ENCODE results near the gene NDUFAF8. TPM values are rescaled to one million over a fixed set of nuclear protein-coding genes. Genes with fewer than 3 reads are reported as not detected.

The NDUFAF8 gene
- total and polyA plus RNA-seq, 10 of the 15 experiments (the other 5 are each of a cell fraction or from before 2014, with no cell fraction given) = 22.0 to 307 (median 106) TPM

DNA sequence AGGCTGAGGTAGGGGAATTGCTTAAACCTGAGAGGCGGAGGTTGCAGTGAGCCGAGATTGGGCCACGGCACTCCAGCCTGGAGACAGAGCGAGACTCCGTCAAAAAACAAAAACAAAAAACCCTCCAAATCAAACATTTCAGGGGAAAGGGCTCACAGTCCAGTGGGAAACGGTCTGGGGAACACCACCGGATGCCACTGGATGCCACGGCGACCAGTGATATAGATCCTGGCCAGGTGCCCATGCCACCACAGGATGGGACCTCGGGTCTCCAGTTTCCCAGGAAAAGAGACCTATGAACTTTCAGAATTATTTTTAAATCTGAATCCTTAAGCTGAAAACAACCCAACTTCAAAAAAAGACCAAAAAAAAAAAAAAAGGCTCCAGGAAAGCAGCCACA, 28.7 kb upstream of the NDUFAF8 start:
- ChIA-PET POLR2A (no interaction called here), CTCF (no interaction called here), RAD21 (ENCODE audit: unreplicated experiment) (no interaction called here), SMC1A (ENCODE audit: uncharacterized antibody, unreplicated experiment) (no interaction called here)
- BruUV-seq (replicated peaks) = no TSS peak
- no peaks in the 10 kb centered on the region for H3K27me3 ChIP-seq (replicated peaks in 1 of 2; ENCODE audit: control insufficient read depth in 2 of 2, insufficient read depth in 2 of 2, low read length in 1 of 2)
- ATAC-seq (no peak), FAIRE-seq (no peak), DNase-seq (ENCODE audit: low read depth, low spot score) (no peak)
- peaks cover 0 to 12% of the 10 kb centered on the region in 2 experiments; a peak in 2 of 4 replicates for H3K36me3 ChIP-seq (ENCODE audit: control insufficient read depth in 2 of 2, insufficient read depth in 2 of 2, low read length in 1 of 2)
- no peak overlapping the region for H3K4me3 ChIP-seq
- 89% methylated on average over 10 of the region's 10 CpGs for WGBS (ENCODE audit: insufficient coverage, insufficient replicate concordance, low lambda C conversion rate, missing lambda C conversion rate)
- no peak overlapping the region for H3K4me2 ChIP-seq (ENCODE audit: control insufficient read depth, insufficient read depth)
- H3K9me3 ChIP-seq (replicated peaks; ENCODE audit: control insufficient read depth, insufficient read depth, low read length) = no peaks in the 10 kb centered on the region
- intact Hi-C loops (cut with micrococcal nuclease; ENCODE audit: unreplicated experiment) = no loop called here
- H3K27ac ChIP-seq (ENCODE audit: control insufficient read depth, insufficient read depth) = no peak overlapping the region
- no peak overlapping the region for H2AFZ ChIP-seq (ENCODE audit: control insufficient read depth, low read depth, low read length)
- no peaks in the 10 kb centered on the region for H3K4me1 ChIP-seq (ENCODE audit: control insufficient read depth, insufficient read depth, low read length)
- no peaks in the 10 kb centered on the region for H3K79me2 ChIP-seq (ENCODE audit: control insufficient read depth, insufficient read depth, low read length)
- H3K9ac ChIP-seq (ENCODE audit: control insufficient read depth, insufficient read depth, low read length) = no peak overlapping the region
- in situ Hi-C loops (cut with MboI) = no loop called here
- no peaks in the 10 kb centered on the region for H4K20me1 ChIP-seq (ENCODE audit: control insufficient read depth, insufficient read depth)
- TF ChIP-seq GATAD2B (conservative IDR thresholded peaks at IDR 0.05; ENCODE audit: low read depth) (no peak), CBFB (IDR thresholded peaks at IDR 0.05; ENCODE audit: low read depth) (no peak), RCOR1 (conservative IDR thresholded peaks at IDR 0.05; ENCODE audit: low read depth, low read length) (no peak)

DNA sequence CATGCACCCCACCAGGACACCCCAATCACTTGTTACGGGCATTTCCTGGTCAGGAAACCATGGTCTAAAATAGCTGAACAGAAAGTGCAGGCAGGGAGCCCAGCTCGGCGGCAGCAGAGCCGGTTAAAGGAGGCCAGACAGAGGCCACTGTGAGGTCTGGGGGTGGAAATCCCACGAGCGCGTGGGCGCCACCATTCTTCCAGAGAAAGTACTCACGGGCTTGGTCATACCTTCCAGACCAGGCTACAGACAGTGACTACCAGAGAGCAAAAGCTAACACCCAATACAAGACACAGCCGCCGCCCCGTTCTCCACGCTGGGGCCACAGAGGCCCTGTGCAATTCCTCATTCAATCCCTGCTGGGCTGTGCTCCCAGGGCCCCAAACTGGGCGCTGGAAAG, 28.2 kb upstream of the NDUFAF8 start:
- DNase-seq (ENCODE audit: low read depth, low spot score) (no peak), FAIRE-seq (no peak), ATAC-seq (no peak)
- 59% methylated on average over 14 of the region's 14 CpGs for WGBS (ENCODE audit: insufficient coverage, insufficient replicate concordance, low lambda C conversion rate, missing lambda C conversion rate)
- CTCF ChIA-PET = interaction anchor here (0.6 kb wide), 1 partner anchor 11 kb away, joined by 4 read pairs; no protein-coding TSS in a partner anchor
- no peaks in the 10 kb centered on the region for H3K27me3 ChIP-seq (replicated peaks in 1 of 2; ENCODE audit: control insufficient read depth in 2 of 2, insufficient read depth in 2 of 2, low read length in 1 of 2)
- no peak overlapping the region for H3K4me3 ChIP-seq
- RAD21 ChIA-PET (ENCODE audit: unreplicated experiment) = no interaction called here
- peaks cover 0 to 12% of the 10 kb centered on the region in 2 experiments; a peak in 2 of 4 replicates for H3K36me3 ChIP-seq (ENCODE audit: control insufficient read depth in 2 of 2, insufficient read depth in 2 of 2, low read length in 1 of 2)
- no peaks in the 10 kb centered on the region for H3K79me2 ChIP-seq (ENCODE audit: control insufficient read depth, insufficient read depth, low read length)
- POLR2A ChIA-PET = no interaction called here
- SMC1A ChIA-PET (ENCODE audit: uncharacterized antibody, unreplicated experiment) = no interaction called here
- no peak overlapping the region for H3K9ac ChIP-seq (ENCODE audit: control insufficient read depth, insufficient read depth, low read length)
- H3K27ac ChIP-seq (ENCODE audit: control insufficient read depth, insufficient read depth) = no peak overlapping the region
- TF ChIP-seq EGR1 (IDR thresholded peaks at IDR 0.05; ENCODE audit: borderline replicate concordance in 1 of 2, low read depth in 2 of 2, low read length in 2 of 2) = peak in 1 of 2 experiments; percentile 55; a peak in 1 of 3 replicates
- no peak for TF ChIP-seq NFYB (IDR thresholded peaks at IDR 0.05; ENCODE audit: insufficient read depth, low read depth, low read length)
- no TSS peak for BruUV-seq (replicated peaks)
- H3K9me3 ChIP-seq (replicated peaks; ENCODE audit: control insufficient read depth, insufficient read depth, low read length) = no peaks in the 10 kb centered on the region
- in situ Hi-C loops (cut with MboI) (no loop called here), intact Hi-C loops (cut with micrococcal nuclease; ENCODE audit: unreplicated experiment) (no loop called here)
- no peak overlapping the region for H3K4me2 ChIP-seq (ENCODE audit: control insufficient read depth, insufficient read depth)
- H3K4me1 ChIP-seq (ENCODE audit: control insufficient read depth, insufficient read depth, low read length) = no peaks in the 10 kb centered on the region
- no peaks in the 10 kb centered on the region for H4K20me1 ChIP-seq (ENCODE audit: control insufficient read depth, insufficient read depth)
- no peak overlapping the region for H2AFZ ChIP-seq (ENCODE audit: control insufficient read depth, low read depth, low read length)

All from GM12878 (cell line).